Measurements from ENCODE around the gene GAS2.

The GAS2 gene

DNA sequence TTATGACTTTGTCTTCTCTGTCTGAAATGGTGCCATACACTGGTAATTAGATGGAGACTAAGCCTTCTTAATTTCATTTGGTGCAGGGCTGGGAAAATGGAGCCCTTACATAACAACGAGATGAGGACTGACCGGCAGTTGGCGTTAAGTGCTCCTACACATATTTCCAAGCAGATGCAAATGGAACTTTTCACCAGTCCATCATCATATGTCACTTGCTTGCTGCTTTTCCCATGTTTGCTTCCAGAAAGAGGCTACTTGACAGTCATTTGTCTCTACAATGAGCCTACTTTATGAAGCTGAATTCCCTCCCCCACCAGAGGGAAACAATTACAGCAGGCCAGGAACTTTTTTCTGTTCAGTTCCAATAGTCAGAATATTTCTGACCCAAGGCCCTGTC is 130.6 kb downstream of the GAS2 start:
- no peak for DNase-seq

DNA sequence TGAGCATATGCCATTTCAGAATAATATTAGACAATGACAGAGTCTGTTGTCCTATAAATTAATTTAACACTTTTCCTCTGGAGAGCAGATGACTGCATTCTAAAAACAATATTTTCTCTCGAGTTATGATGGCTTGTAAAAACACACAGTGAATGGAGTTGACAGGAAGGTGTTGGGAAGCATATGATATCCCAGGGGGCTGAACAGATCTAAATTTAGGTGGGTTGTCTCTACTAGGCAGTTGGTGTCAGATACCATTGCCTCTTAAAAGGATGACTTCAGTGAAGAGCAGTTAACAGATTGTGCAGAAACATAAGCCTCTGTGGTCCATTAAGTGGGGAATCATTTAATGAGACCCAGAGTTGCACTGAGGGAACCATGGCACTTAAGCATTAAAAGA is 132.5 kb downstream of the GAS2 start:
- DNase-seq, result no peak

DNA sequence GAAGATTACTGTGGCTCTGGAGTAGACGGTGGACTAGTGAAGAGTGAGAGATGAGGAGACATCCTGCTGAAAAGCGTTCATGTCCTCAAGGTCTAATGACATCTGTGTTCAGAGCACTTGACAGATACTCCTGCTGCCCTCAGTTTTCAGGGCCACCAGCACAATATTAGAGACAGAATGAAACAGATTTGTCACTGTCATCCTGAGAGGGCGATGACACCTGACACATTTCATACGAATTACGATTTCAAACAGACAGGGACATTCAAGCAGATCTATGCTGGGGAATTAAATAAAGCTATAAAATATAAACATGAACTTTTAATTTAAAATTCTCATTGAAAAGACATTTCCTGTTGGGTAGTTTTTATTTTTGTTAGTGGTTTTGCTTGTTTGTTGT is 134.1 kb downstream of the GAS2 start:
- no peak for DNase-seq

DNA sequence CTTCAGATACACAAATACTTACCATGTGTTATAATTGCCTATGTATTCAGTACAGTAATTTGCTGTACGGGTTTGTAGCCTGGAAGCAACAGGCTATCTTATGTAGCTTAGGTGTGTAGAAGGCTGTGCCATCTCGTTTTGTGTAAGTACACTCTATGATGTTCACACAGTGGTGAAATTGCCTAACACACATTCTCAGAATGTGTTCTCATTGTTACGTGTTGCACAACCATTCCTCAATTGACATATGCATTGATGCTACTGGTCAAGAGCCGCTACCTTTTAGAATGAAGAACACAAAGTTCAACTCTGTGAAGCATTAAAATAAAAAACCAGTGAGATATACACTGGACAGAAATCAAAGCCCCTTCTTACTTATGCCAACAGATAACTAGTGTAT is 136.4 kb downstream of the GAS2 start:
- no peak for DNase-seq

DNA sequence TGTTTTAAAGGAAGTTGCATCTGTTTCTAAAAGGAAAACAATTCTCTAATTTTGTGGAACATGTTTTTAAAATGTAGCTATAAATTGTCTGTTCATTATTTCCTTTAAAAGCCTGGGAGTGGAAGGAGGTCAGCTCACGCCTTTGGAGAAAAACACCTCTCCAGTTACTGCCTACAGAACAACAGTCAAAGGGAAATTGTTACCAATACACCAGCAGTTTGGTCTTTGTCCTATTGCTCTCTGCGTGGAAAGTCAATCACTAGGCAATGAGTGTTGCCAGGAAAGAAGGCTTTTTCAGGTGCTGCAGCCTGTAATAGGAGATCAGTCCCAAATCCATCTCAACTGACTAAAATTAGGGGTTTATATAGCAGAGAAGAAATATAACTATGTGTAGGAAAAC is 141.0 kb downstream of the GAS2 start:
- DNase-seq, result no peak

DNA sequence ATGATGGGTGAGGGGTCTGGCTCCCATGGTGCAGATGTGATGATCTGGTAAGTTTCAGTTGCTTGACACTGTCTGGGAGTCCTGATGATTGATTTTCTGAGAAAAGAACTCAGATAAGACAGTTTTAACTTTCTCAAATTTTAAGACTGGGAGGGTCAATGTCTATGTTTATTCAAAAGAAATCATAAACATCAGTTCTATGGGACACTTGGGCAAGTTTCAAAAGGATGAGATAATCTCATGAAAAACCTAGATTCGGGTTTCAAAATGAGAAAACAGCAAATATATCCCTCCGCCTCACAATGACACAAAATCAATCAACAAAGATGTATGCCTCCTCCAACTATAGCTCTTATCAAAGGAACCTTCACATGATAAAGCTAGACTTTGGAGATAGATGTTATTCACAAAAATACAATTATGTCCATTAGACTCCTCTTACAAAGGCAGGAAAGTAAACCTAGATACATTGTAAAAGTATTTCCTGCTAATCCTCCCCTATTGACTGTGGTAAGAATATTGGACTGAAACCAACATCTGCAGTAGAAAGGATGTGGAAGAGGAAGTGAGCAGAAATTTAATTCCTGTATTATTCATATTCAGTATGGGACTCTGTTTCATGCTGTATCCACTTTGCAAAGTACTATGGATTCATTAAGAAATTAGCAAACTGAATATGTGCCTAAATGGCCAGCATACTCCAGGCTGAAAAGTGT is 141.6 kb downstream of the GAS2 start:
- DNase-seq, result no peak

DNA sequence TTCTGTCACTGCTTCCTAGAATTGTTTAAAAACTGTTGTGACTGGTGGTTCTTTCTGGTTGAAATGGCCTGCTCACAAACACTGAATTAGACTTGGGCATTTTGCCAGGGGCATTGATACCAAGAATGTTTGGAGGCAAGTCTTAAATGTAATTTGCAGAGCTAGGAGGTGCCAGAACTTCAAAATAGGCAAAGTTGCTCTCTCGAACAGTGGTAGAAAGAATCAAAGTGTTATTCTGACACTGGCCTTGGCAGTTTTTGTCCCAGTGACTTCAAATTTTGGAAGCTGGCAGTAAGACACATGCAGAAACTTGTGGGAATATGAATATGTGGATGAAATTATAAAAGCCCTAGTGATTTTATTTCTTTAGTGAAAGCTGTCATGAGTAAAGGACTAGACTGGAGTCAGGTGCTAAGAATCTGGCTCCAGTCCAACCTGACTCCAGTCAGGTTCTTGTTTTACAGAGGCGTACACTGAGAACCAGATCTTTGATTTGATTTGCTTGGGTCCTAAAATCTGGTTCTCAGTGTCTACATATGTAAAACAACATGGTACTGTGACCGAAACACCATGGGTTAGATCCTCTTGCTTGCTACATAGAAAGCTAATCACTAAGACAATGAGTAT is 142.3 kb downstream of the GAS2 start:
- DNase-seq, result no peak

DNA sequence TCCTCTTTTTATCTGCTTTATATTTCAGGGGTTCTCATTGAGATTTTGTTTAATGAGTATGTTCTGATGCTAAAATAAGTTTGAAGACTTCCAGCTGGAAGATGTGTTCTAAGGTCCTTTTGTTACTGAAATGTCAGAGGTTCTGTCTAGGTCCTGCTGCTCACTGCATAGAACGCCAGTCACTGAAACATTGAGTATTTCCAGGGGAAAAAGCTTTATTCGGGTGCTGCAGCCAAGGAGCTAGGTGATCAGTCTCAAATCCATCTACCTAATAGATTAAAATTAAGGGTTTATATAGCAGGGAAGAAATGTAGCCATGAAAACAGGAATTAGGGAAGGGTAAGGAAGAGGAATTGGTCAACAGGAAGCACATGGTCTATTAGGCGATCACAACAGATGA is 143.5 kb downstream of the GAS2 start:
- DNase-seq, result no peak

DNA sequence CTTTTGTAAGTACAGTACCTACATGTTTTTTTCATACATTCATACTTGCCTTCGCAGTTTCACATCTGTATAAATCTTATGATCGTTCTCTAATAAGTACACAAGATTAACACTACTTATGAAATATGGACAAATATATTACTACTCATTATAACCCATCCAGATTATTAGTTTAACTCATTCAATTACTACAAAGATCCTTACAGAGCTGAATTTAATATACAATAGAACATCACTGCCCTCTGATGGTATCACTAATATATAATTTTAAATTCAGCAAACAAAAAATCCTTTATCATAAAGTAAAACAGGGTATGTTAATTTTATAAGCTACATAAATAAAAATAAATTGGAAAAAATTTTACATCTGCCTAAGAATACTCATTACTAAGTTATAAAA is 155.8 kb downstream of the GAS2 start:
- no peak for DNase-seq

DNA sequence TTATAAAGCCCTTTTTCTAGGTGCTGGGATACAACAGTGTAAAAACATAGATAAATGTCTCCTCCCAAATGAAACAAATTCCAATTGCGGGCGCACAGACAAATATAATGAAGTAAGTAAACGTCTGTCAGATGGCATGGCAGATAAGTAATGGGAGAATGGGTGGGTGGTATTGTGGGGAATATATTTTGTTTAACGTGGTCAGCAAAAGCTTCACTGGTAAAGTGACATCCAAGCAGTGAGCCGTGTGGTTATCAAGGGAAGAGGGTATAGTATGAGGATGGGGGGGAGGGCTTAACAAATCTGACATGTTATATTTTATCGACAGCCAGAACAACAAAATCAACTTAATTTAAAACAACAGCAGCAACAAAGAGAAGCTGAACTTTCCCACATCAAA is 162.0 kb downstream of the GAS2 start:
- no peak for DNase-seq

DNA sequence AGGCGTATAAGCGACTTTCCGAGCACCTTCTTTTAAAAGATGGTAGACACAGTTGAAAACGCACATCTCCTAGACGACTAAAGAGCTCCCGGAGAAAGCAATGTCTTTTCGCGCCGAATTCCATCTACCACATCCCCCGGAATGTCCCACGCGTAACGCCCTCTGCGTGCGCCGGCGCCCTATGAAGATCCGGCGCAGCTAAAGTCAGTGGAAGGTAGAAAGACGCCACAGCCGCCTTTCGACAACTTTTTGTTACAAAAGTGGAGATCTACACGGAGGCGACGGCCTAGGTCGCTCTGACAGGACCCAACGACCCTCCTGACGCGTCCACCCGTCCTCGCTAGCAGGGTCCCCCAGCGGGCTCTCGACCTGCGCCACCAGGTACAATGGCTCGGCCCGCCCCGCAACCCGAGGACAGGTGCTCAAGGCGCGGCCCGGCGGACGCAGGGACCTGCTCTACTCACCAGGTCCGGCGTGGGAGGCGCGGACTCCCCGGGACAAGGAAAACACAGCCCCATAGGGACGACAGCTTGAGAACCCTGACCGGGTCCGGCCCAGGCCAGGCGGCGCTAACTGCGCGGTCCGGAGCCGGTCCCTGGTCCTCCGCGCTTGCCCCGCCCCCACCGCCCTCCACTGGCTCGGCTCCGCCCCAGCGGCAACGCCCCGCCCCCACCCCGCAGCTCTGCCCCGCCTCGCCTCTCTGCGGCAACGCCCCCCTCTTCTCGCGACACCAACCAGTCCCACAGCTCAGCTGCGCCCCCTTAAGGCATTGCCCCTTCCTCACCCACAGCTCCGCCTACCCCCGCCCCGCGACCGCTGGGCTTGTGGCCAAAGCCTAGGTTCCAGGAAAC is 163.0 kb downstream of the GAS2 start, which contains the start of gene SVIP:
SVIP (minus strand) TSS at position 571 of the 851 bp plus-strand sequence; CDS start at position 518, 53 bp downstream.
- no peak for DNase-seq

DNA sequence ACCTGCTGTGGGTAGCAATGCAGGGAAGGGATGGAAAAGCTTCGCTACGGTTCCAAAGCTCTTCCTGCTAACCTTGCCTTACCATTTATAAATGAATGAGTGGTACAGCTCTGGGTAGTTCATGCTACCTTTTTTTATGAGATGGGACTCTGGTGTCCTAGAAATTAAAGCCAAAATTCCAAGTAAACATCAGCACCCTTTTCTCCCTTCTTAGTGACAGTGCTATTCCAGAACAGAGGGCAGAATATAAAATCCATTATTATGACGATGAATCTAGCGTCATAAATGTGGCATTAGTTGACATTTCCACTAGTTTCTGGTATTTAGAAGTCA is 163.6 kb downstream of the GAS2 start:
- DNase-seq, result no peak

DNA sequence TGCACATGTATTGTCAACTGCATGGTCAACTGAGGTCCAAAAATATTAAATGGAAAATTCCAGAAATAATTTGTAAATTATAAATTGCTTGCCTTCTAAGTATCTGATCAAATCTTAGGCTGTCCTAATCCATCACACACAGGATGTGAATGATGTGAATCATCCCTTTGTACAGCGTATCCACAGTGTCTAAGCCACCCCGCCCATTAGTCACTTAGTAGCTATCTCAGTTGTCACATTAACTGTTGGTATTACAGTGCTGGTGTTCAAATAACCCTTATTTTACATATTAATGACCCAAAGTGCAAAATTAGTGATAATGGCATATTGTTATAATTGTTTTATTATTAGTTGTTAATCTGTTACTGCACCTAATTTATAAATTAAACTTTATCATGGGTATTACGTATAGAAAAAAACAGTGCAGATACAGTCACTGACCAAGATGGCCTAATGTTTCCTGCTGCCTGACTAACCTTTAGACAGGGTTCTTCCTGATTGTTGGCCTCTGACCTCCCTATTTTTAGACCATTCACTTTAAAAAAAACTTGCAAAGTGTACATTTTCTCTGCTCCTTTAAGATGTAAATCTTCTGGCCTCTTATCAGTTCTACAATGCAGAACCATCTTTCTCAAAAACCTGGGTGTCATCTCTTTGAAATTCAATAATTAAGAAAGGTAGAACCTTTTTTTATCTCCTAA is 166.1 kb downstream of the GAS2 start:
- DNase-seq, result no peak

DNA sequence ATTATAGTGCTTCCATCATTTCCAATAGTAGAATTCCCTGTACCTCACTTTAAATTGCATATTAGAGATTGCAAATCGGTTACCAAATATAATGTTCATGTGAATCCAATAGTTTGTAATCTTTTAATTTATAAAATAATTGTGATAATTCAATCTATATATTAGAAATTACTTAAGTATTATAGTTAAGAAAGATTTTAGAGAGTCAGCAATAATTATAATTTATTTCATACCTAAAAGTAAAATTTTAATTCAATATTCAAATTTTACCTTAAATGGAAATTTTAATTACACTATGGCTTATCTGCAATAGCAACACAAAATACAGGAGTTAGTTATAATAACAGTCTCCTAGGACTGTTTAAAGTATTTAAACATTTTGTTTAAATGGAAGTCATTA is 180.3 kb downstream of the GAS2 start:
- DNase-seq, result no peak

DNA sequence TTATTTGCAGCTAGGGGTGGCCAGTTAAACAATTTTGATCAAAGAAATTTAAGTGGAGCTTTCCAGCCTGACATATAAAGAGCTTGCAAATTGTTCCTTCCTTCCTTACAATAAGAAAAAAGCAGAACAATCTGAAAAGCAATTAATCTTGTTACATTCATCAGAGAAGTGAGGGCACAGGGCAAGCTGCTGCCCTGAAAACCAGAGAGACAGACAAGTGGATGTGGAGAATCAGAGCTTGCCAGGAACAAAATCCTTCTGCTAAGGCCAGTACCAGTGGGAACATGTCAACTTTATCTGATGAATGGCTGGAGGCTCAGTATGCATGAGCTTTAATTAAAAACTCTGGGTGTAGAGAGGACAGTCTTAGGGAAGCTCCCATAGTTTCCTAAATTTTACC is 185.1 kb downstream of the GAS2 start:
- DNase-seq, result no peak

DNA sequence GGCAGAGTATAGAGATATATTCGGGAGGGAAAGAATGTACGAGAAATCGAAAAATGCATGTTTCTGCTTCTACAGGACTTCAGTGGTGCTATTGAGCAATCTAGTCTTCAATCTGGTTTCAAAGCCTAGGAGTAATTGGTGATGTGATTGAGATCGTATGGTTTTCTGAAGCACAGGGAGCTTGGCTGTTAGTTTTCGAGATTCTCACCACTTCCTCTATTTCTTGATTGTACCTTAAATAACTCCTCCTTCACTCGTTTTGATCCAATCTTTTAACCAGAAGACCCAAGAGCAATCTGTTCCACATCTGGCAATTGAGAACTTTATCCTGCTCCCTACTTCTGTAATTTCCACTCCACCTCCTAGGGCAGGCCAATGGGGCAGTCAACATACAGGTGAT is 193.3 kb downstream of the GAS2 start:
- no peak for DNase-seq

DNA sequence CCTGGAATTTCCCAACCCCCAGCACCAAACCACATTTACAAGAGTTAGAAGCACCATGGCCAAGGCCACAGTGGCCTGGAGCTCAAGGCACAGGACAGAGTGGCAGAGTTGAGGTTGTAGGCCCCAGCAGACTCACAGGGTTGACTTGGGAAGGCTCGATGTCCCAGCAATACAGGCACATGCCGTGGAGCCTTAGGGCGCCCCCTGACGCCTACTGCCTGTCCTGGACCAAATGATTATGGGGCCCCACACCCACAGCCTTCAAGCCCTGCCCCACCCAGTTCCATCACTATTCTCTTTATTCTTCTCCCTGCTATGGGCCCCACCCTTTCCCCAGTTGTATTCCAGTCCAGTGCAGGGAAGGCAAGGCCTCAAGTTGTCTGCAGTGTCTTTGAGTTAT is 193.8 kb downstream of the GAS2 start, which contains the start of gene CCDC179:
CCDC179 (minus strand) TSS at position 234 of the 400 bp plus-strand sequence; CDS start at position 181, 53 bp downstream.
- DNase-seq, result no peak

Measured in NK-92 treated with Interleukin-12 subunit alpha and Interleukin-12 subunit beta, amount 100 ng/mL, for 24 hours (cell line).